GM12878 (cell line): Measurements from ENCODE around the gene RBM10. TPM values are rescaled to one million over a fixed set of nuclear protein-coding genes. Genes with fewer than 3 reads are reported as not detected.

Experiments used
- MXI1 ChIP-seq: fragments of 150-350 bp; IDR thresholded peaks from 2 replicates; pipeline ENCODE4 v1.6.1; 2011; ENCODE audit warnings: low read depth, mild to moderate bottlenecking, inconsistent platforms, low read length, improper control_type of control experiment
- NR2F1 ChIP-seq: fragments of 450-650 bp; conservative IDR thresholded peaks from 2 replicates; pipeline ENCODE4 v1.6.1; 2017; ENCODE audit warnings: mild to moderate bottlenecking
- SMARCA5 ChIP-seq: fragments of 450-650 bp; IDR thresholded peaks from 2 replicates; pipeline ENCODE4 v1.6.1; 2017; ENCODE audit warnings: mild to moderate bottlenecking
- polyA plus RNA-seq, 11 experiments: library from polyadenylated mRNA; depleted of rRNA in 4 of 11; unstranded in 6 of 11; stranded (reverse) in 5 of 11; fragments of >200 nt; fragmentation: Nextera tagmentation in 4 of 11; fragmentation: Illumina TruSeq in 1 of 11; extraction: Ambion mirVana in 4 of 11; extraction: Trizol in 1 of 11; gene quantifications; 1 replicate in 1 of 11; 2 replicates in 10 of 11; pipeline versions ENCODE4 v1.2.1 to v1.2.3, GENCODE V29; 2011 to 2016; ENCODE audit warnings: inconsistent platforms in 2 of 11, missing spikeins in 2 of 11, low read depth in 1 of 11
- total RNA-seq, 4 experiments: library from RNA; depleted of rRNA in 3 of 4; stranded (reverse); fragments of >200 nt in 3 of 4; fragmentation: Illumina TruSeq in 1 of 4; extraction: Trizol in 1 of 4; gene quantifications; 2 replicates each; pipeline versions ENCODE4 v1.2.1 to v1.2.3, GENCODE V29; 2013 to 2021
- TF ChIP-seq, protein P1 (sequence below): fragments of 450-650 bp; conservative IDR thresholded peaks from 2 replicates; pipeline ENCODE4 v1.6.1; 2017; ENCODE audit warnings: mild to moderate bottlenecking, moderate library complexity
- TF ChIP-seq, protein P2 (sequence below): fragments of 450-650 bp; IDR thresholded peaks from 2 replicates; pipeline ENCODE4 v1.6.1; 2018; ENCODE audit warnings: borderline replicate concordance, mild to moderate bottlenecking; ENCODE audit not compliant: partially characterized antibody
- TF ChIP-seq, protein P3 (sequence below): fragments of 450-650 bp; IDR thresholded peaks from 2 replicates; pipeline ENCODE4 v1.6.1; 2016; ENCODE audit warnings: mild to moderate bottlenecking
- TF ChIP-seq, protein P4 (sequence below): fragments of 150-350 bp; IDR thresholded peaks from 2 replicates; pipeline ENCODE4 v1.6.1; 2016; ENCODE audit warnings: low read depth, low read length
- TF ChIP-seq, protein P5 (sequence below): fragments of 450-650 bp; IDR thresholded peaks from 2 replicates; pipeline ENCODE4 v1.6.1; 2018; ENCODE audit warnings: mild to moderate bottlenecking, low read depth, moderate library complexity; ENCODE audit not compliant: partially characterized antibody

The RBM10 gene
- total and polyA plus RNA-seq, 10 of the 15 experiments (the other 5 are each of a cell fraction or from before 2014, with no cell fraction given), result 1.4 to 60.0 (median 29.8) TPM

DNA sequence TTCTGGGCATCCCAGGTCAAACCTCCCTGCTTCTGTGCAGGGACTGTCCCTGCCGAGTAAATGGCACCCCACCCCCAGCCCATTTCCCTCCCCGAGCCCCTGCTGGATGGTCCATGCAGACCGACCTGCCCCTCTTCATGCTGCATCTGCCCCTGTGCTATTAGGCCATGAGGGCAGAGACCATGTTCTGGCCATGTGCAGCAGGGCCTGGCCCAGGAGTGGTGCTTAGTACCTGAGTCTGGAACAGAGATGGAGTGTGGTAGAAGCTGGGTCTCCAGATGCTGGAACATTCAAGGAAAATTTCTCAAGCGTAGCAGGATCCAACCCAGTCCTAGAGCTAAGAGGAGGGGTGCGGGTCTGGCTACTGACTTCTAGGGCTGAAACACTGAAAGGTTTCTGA, 33.3 kb downstream of the RBM10 start (continued):
- TF ChIP-seq, protein P1, sequence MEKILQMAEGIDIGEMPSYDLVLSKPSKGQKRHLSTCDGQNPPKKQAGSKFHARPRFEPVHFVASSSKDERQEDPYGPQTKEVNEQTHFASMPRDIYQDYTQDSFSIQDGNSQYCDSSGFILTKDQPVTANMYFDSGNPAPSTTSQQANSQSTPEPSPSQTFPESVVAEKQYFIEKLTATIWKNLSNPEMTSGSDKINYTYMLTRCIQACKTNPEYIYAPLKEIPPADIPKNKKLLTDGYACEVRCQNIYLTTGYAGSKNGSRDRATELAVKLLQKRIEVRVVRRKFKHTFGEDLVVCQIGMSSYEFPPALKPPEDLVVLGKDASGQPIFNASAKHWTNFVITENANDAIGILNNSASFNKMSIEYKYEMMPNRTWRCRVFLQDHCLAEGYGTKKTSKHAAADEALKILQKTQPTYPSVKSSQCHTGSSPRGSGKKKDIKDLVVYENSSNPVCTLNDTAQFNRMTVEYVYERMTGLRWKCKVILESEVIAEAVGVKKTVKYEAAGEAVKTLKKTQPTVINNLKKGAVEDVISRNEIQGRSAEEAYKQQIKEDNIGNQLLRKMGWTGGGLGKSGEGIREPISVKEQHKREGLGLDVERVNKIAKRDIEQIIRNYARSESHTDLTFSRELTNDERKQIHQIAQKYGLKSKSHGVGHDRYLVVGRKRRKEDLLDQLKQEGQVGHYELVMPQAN, result no peak
- TF ChIP-seq MXI1, result no peak
- TF ChIP-seq, protein P2, sequence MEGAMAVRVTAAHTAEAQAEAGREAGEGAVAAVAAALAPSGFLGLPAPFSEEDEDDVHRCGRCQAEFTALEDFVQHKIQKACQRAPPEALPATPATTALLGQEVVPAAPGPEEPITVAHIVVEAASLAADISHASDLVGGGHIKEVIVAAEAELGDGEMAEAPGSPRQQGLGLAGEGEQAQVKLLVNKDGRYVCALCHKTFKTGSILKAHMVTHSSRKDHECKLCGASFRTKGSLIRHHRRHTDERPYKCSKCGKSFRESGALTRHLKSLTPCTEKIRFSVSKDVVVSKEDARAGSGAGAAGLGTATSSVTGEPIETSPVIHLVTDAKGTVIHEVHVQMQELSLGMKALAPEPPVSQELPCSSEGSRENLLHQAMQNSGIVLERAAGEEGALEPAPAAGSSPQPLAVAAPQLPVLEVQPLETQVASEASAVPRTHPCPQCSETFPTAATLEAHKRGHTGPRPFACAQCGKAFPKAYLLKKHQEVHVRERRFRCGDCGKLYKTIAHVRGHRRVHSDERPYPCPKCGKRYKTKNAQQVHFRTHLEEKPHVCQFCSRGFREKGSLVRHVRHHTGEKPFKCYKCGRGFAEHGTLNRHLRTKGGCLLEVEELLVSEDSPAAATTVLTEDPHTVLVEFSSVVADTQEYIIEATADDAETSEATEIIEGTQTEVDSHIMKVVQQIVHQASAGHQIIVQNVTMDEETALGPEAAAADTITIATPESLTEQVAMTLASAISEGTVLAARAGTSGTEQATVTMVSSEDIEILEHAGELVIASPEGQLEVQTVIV, result no peak
- TF ChIP-seq, protein P3, sequence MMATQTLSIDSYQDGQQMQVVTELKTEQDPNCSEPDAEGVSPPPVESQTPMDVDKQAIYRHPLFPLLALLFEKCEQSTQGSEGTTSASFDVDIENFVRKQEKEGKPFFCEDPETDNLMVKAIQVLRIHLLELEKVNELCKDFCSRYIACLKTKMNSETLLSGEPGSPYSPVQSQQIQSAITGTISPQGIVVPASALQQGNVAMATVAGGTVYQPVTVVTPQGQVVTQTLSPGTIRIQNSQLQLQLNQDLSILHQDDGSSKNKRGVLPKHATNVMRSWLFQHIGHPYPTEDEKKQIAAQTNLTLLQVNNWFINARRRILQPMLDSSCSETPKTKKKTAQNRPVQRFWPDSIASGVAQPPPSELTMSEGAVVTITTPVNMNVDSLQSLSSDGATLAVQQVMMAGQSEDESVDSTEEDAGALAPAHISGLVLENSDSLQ, result no peak
- TF ChIP-seq NR2F1, result no peak
- TF ChIP-seq, protein P4, sequence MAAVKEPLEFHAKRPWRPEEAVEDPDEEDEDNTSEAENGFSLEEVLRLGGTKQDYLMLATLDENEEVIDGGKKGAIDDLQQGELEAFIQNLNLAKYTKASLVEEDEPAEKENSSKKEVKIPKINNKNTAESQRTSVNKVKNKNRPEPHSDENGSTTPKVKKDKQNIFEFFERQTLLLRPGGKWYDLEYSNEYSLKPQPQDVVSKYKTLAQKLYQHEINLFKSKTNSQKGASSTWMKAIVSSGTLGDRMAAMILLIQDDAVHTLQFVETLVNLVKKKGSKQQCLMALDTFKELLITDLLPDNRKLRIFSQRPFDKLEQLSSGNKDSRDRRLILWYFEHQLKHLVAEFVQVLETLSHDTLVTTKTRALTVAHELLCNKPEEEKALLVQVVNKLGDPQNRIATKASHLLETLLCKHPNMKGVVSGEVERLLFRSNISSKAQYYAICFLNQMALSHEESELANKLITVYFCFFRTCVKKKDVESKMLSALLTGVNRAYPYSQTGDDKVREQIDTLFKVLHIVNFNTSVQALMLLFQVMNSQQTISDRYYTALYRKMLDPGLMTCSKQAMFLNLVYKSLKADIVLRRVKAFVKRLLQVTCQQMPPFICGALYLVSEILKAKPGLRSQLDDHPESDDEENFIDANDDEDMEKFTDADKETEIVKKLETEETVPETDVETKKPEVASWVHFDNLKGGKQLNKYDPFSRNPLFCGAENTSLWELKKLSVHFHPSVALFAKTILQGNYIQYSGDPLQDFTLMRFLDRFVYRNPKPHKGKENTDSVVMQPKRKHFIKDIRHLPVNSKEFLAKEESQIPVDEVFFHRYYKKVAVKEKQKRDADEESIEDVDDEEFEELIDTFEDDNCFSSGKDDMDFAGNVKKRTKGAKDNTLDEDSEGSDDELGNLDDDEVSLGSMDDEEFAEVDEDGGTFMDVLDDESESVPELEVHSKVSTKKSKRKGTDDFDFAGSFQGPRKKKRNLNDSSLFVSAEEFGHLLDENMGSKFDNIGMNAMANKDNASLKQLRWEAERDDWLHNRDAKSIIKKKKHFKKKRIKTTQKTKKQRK, result no peak
- TF ChIP-seq, protein P5, sequence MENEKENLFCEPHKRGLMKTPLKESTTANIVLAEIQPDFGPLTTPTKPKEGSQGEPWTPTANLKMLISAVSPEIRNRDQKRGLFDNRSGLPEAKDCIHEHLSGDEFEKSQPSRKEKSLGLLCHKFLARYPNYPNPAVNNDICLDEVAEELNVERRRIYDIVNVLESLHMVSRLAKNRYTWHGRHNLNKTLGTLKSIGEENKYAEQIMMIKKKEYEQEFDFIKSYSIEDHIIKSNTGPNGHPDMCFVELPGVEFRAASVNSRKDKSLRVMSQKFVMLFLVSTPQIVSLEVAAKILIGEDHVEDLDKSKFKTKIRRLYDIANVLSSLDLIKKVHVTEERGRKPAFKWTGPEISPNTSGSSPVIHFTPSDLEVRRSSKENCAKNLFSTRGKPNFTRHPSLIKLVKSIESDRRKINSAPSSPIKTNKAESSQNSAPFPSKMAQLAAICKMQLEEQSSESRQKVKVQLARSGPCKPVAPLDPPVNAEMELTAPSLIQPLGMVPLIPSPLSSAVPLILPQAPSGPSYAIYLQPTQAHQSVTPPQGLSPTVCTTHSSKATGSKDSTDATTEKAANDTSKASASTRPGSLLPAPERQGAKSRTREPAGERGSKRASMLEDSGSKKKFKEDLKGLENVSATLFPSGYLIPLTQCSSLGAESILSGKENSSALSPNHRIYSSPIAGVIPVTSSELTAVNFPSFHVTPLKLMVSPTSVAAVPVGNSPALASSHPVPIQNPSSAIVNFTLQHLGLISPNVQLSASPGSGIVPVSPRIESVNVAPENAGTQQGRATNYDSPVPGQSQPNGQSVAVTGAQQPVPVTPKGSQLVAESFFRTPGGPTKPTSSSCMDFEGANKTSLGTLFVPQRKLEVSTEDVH, result no peak
- TF ChIP-seq SMARCA5, result no peak
